Measurements from ENCODE around the gene PIGS.
A peak's percentile ranks its signal among the peaks of the same experiment; 100 is the strongest.
"Not testable (repeated sequence)": the region's sequence is repeated elsewhere in the genome, so short reads cannot be mapped to it uniquely, and the experiment has no call there.

PIGS gene

DNA sequence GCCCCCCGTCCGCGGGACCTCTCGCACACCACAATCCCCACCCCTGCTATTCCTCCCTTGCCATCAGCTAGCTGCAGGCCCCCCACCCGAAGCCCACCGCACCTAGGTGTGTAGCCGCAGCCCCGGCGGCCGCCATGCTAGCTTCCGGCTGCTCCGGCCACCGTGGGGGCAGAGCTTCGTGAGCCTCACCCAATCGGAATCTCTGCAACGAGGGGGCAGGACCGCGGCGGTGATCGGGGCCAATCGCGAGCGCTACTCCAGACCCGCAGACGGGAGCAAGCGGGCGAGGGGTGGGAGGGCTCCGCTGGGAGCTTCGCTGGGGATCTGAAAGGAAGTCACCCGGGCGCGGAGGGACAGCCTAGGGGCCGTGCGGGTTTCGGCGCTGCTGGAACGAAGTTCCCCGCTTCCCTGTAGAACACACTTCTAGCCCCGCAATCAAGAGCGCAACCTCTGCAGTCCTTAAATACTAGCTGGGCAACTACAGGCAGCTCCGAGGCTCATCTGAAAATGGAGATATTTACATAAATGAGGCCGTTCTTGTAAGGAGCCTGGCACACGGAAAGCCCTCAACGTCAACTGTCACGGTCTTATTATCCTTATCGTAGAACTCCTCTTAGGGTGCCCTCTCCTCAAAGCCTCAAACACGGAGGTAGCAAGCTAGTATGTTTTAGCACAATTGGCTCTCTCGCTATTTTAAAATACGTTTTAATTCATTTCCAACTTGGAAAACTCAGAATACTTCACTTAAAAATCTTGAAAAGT, at the start of gene PIGS:
PIGS (minus strand) TSS at position 164 of the 762 bp plus-strand sequence; CDS start at position 136, 28 bp downstream.
- DNase-seq (ENCODE audit: low read depth, low spot score), result peak; percentile 94

DNA sequence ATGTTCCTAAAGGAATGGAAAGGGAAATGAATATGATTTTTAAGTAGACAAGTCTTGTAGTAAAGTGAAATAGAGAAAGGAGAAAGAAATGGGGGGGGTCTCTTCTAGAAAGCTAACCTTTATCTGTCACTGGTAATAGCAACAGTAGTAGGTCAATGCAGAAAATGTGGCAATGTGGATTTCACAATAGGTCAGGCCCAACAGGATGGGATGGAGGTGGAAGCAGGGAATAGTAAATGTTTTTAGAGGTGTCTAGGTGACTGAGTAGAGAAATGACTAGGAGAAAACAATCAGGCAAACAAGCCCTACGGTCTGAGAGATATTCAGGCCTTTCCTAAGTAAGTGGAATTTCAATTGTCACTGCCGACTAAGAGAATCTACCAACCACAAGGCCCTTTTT, 48.7 kb upstream of the PIGS start:
- DNase-seq (ENCODE audit: low read depth, low spot score), result no peak

DNA sequence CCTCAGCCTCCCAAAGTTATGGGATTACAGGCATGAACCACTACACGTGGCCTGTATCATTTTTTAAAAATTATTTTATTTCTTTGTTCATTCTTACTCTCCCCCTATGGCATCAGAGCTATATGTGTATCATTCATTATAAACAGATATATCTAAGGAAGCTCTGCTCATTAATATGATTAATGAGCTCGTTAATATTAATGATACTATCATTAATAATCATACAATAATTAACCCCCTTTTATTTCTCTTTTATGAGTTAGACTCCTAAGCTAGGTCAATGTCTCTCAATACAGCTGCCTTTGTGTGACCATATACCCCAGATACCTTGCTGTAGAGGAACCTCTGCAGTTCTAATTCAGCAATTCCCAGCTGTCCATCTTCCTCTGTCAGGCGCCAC, 47.1 kb upstream of the PIGS start:
- DNase-seq (ENCODE audit: low read depth, low spot score), result no peak

DNA sequence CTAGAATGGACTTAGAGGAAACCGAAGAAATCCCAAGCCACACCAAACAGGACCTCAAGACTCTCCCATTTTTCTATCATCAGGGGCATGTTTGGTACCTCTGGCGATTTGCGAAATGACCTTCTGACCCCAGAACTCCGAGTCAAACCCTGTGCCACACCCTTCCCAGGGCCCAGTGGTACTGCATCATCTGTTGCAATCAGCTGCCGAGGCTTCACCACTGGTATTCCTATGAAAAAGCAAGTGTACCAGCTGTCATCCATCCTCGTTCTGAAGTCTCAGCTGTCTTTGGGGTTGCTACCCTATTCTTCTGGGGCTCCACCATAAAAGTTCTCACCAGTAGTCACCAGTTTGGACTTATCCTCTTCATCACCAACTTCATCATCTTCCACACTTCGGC, 45.0 kb upstream of the PIGS start:
- no peak for DNase-seq (ENCODE audit: low read depth, low spot score)

- DNase-seq (ENCODE audit: low read depth, low spot score), result no peak
Measured at GRCh38 chr17:28615260-28615940, 44.1 kb upstream of the PIGS start.

DNA sequence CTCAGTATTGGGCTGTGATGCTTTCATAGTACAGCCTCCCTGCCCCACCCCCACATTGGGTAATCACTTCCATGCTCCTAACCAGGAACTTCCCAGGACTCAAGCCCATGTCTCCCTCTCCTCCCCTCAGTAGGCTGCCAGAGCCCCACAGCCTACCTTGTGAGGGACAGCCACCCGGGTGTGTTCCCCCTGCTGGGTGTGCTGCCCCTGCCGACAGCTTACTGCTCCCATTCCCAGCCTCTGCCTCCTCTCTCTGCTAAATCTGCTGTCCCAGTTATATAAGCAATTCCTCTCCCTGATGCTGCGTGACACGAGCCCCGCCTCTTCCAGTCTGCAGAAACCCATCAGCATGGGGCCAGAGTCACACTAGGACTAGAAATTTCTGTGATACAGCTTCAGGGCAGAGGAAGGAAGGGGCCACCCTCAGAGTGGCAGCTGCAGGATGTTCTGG, 42.6 kb upstream of the PIGS start, which contains the start of gene RSKR:
RSKR (minus strand) TSS at position 255 of the 451 bp plus-strand sequence; CDS start at position 231, 24 bp downstream.
- no peak for DNase-seq (ENCODE audit: low read depth, low spot score)

GRCh38 chr17:28612936-28613872, 41.9 kb upstream of the PIGS start:
- DNase-seq (ENCODE audit: low read depth, low spot score), result peak; percentile 38

- DNase-seq (ENCODE audit: low read depth, low spot score), result no peak
Measured at GRCh38 chr17:28612531-28612930, 41.2 kb upstream of the PIGS start.

- DNase-seq (ENCODE audit: low read depth, low spot score), result no peak
Measured at GRCh38 chr17:28610376-28610775, 39.1 kb upstream of the PIGS start.

DNA sequence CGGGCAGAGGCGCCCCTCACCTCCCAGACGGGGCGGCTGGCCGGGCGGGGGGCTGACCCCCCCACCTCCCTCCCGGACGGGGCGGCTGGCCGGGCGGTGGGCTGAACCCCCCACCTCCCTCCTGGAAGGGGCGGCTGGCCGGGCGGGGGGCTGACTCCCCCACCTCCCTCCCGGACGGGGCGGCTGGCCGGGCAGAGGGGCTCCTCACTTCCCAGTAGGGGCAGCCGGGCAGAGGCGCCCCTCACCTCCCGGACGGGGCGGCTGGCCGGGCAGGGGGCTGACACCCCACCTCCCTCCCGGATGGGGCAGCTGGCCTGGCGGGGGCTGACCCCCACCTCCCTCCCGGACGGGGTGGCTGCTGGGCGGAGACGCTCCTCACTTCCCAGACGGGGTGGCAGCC, 32.7 kb upstream of the PIGS start:
- not testable (repeated sequence) for DNase-seq (ENCODE audit: low read depth, low spot score)

DNA sequence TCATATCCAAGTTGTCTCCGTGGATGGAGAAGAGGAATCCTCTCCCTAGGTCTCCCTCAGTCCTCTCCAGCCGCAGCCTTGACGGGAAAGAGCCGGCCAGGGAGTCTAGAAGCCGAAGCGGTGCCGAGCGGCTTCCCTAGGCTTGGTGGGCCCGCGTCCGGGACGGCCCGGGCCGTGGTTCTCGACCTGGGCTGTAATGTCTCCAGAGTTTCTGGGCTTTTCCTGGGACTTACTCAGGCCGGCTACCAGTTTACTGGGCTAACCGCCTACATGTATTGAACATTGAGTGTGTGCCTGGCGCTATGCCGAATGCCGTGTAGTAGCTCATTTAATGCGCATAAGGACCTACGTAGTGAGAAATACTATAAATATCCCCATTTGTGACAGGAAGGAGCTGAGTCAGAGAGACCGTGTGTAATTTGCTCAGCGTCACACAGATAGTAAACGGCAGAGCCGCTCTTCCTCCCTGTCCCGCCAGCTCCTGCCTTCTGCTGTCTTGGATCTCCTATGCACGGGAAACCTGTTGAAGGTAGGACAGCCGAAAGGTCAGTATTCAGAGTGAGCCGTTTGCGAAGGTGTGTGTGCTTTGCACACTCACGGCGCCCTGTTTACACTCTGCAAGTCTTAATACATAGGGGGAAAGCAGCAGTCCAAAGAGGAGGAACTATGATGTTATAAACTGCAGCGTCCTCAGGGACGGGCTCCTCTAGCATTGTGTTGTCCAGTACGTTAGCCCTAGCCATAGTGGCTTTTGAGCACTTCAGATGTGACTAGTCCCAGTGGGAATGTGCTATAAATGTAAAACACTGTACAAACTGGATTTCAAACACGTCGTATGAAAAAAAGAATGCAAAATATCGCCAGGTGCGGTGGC, 28.2 kb upstream of the PIGS start:
- peak; percentile 52 for DNase-seq (ENCODE audit: low read depth, low spot score)

DNA sequence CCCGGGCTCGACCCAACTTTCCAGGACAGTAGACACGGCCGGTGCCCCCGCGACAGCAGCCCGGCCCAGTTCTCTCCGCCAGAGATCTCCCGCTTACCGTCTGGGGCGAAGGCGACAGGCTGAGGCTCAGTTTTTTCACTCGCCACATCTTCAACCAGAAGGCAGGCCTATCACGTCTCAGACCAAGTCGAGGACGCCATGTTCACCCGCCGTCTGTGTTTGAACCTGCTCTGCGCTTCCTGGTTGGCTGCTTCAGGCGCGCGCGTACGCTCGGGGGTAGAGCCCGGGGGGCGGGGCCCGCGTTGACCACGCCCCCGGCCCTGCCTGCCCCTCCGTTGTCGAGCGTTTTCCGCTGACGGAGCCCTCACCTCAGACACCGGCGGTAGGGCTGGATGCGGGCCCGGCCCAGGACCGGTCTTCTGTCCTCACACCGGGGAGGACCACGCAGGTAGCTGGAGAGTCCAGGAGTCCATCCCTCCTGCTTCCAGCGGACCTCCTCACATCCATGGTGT, 27.5 kb upstream of the PIGS start, which contains the start of gene SPAG5:
SPAG5 (minus strand) TSS at position 227 of the 512 bp plus-strand sequence; CDS start at position 148, 79 bp downstream.
- DNase-seq (ENCODE audit: low read depth, low spot score), result peak; percentile 99

GRCh38 chr17:28598389-28598788, 27.1 kb upstream of the PIGS start:
- no peak for DNase-seq (ENCODE audit: low read depth, low spot score)

DNA sequence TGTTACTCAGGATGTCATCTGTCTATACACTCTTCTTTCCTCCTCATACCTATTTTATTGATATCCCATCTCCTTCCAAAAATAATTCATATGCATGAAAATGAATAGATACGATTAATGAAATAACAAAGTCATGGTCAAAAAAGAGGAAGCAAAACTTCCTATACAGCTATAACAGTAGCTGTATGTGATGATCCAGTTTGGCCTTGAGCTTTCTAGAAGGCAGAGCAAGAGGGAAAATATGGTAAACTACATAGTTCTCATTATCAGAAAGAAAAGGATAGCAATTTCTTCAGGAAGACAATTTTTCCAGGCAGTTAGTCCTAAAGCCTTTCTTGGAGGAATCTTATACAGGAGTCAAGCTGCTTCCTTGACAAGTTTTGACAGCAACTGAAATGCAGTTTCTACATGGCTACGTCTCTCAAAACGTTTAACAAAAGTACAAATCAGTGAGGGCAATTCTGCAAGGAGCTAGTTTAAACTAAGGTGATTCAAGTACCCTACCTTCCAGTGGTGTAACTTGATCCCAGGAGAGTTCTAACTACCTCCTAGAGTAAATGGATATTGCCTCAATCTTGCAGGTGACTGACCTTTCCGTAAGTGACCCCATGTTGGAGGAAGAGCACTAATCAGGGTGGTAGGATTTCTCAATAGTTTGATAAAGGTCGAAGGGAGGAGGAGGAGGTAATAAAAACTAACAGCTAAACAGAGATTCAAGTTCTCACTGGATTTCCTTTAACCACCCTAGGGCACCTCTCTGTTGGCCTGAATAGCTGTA, 26.5 kb upstream of the PIGS start:
- no peak for DNase-seq (ENCODE audit: low read depth, low spot score)

DNA sequence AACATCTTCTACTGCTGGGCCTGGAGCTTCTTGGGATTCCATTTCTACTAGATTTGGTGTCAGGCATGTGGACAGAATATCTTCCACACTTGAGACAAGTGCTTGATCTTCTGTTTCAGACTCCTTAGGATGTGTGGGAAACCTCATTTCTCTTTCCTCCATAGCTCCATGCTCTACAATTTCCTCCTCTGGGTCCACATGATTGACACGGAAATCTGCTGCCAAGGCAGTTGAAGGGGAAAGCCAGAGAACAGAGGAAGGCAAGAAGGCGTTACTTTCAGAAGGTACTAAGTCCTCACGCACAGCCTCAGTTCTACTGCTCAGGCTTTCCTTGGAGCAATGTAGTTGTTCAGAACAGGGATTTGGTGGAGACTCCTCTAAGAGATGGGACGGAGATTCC, 20.9 kb upstream of the PIGS start:
- DNase-seq (ENCODE audit: low read depth, low spot score), result no peak

DNA sequence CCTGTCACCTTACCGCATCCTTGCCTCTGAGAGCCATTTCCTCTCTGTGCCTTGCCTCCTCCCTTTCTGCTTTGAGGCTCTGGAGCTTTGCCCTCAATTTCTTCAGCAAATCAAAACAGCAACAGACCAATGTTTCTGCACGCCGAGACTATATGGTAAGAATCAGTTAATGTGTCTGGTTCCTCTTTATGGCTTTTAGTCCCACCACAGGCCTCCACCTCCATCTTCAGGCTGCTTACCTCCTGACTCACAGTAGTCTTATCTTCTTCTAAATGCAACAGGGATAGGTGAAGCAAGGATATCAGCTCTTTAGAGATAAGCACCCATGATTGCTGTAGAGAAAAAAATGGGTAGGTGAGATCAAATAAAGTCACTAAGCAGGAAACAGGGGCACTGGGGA, 14.5 kb upstream of the PIGS start:
- DNase-seq (ENCODE audit: low read depth, low spot score), result no peak

DNA sequence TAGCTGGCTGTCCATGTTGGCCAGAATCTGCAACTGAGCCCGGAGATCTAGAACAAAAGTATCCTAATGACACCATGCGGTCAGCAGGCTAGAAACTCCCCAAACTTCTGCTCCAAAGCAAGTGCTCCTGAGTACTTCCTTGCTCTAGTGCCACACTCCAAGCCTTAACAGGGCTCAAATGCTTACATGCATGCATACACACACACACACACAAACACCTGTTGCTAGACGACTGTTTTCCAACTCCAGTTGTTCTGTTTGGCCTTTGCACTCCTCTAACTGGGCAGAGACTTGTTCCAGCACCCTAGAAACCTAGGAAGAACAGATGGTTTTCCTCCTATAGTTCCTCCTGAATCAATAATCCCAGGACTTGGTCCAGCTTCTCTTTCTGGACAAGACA, 13.1 kb upstream of the PIGS start:
- no peak for DNase-seq (ENCODE audit: low read depth, low spot score)

DNA sequence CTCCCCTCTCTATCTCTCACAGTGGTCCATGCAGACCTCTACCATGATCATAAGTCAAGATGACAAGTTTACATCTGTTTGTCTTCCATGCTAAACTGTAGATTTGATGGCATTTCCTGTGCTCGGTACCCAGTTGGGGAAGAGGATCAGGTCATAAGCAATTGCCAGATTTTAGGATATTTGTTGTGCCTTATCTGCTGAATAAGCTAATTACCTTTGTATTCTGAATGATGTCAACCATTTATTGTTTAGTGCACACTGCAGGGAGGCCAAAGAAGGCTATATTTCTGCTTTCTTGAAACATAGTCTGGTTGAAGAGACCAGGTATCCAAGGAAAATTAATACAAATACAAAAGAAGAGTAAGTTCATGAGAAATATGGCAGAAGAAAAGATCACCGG, 11.2 kb upstream of the PIGS start:
- no peak for DNase-seq (ENCODE audit: low read depth, low spot score)

GRCh38 chr17:28580959-28581358, 9.6 kb upstream of the PIGS start:
- DNase-seq (ENCODE audit: low read depth, low spot score), result no peak

DNA sequence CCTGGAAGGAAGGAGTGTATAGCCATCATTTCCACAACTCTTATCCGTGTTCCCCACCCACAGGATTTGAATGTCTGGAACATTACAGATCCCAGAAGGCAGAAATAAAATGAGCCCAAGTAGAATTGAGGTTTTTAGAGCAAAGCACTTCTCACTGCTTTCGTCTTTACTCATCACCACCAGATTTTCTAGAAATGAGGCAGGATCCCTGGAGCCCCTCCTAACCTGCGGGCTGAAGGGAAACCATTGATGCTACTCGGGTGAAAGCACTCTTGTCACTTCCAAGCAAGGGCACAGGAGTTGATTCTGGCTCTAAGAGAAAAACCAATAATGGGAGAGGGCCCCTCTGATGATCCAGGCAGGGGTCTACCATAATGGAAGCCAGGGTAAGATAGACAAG, 8.2 kb upstream of the PIGS start:
- DNase-seq (ENCODE audit: low read depth, low spot score), result no peak
